Head of caudate nucleus (tissue), 42 donors: ENCODE data around the gene RPL21.
"Not testable (repeated sequence)": the region's sequence is repeated elsewhere in the genome, so short reads cannot be mapped to it uniquely, and the experiment has no call there.

Source experiments
- DNase-seq, 42 donors: peaks; one replicate each; pipeline versions ENCODE4 v3.0.0 to v3.0.0-alpha.2; 2020 to 2021; ENCODE audit warnings: mixed read lengths in 7 of 42
- intact Hi-C: fragments of 100-400 bp; cut with DNase I; formaldehyde crosslinking; loops from one replicate; pipeline ENCODE4 v1.15.0; 2022

Gene RPL21

DNA sequence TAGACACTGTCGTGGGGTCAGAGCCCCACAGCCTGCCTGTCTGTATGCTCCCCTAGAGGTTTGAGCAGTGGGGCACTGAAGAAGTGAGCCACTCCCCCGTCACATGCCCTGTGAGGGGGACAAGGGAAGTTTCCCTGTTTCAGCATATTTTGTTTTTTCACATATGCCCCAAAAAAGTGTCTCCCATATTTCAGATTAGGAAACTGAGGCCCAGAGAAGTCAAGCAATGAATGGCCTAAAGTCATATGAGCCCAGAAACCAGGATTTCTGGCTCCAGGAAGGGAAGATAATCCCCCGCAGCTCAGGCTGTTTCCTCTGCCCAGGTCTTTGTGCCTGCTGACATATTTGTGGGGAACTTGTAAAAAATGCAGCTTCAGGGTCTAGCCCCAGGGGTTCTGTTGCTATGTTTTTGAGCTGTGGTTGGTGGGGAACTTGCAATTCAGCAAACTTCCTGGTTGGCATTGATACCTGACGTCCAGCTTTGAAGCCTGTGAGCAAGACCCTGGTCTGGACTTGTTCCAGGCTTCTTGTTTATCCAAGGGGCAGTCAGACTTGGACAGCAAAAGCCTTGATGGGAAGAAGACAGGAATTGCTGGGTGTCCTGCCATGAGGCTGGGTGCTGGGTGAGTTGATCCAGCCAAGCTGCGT is 28.8 kb downstream of the RPL21 start:
- intact Hi-C loops = loop anchor here (5.0 kb wide), 1 partner anchor 293 kb away; no protein-coding TSS in a partner anchor
- DNase-seq = no peak

DNA sequence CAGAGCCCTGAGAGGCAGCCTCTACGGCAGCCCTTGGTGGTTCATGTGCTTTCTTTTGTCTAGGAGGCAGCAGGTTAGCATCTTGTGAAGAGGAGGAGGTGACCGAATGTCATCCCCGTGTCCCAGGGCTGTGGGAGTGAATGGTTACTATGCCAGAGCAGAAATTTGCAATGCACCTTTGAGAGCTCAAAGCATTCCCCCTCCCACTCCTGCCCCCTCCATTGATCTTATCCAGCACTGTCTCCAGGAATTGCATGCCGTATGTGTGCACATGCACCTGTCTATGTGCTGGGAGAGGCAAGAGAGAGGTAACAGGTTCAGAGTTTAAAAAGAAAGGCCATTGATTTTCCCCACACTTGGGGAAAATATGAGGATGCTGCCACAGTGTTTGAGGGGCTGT is 29.5 kb downstream of the RPL21 start:
- intact Hi-C loops = loop anchor here (5.0 kb wide), 1 partner anchor 294 kb away; no protein-coding TSS in a partner anchor
- peak in 9 of 42 donors; percentile 22 to 61 (median 42) for DNase-seq

DNA sequence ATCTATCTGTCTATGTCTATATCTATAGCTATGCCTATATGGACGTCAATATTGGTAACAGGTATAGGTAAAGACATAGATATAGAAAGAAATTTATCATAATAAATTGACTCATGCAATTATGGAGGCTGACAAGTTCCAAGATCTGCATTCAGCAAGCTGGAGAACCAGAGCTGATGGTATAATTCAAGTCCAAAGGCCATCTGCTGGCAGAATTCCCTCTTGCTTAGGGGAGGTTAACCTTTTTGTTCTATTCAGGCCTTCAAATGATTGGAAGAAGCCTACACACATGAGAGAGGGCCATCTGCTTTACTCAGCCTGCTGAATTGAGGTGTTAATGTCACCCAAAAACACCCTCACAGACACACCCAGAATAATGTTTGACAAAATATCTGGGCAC is 30.1 kb downstream of the RPL21 start:
- no peak for DNase-seq
- intact Hi-C loops = loop anchor here (5.0 kb wide), 1 partner anchor 294 kb away; no protein-coding TSS in a partner anchor

DNA sequence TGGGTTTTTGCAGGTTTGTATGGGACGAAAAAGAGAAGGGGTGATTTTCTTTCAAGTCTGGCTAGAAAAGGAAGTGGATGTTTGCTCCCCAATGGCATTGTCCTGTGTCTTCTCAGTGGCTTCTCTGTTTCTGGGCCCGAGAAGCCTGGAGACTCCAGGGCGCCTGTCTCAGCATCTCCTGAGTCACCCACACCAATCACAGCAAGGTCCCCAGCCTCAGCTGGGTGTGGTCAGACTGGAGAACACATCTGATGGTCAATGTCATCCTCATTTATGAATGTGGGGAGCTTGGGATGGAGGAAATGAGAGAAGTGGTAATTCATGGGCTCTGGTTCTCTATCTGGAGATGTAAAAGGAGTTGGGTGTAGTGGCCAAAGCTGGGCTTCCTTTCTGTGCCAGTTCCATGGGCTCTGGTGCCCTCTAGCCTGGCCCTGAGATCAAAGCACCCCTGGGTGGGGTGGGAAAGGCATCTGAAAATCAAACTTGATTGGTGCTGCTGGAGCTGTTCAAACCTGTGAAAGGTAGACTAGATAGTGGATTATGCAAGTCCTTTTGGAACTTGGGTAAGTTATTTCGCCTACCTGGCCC is 32.6 kb downstream of the RPL21 start:
- DNase-seq = peak in 33 of 42 donors; percentile 35 to 80 (median 57)
- intact Hi-C loops = loop anchor here (5.0 kb wide), 1 partner anchor 297 kb away; no protein-coding TSS in a partner anchor

DNA sequence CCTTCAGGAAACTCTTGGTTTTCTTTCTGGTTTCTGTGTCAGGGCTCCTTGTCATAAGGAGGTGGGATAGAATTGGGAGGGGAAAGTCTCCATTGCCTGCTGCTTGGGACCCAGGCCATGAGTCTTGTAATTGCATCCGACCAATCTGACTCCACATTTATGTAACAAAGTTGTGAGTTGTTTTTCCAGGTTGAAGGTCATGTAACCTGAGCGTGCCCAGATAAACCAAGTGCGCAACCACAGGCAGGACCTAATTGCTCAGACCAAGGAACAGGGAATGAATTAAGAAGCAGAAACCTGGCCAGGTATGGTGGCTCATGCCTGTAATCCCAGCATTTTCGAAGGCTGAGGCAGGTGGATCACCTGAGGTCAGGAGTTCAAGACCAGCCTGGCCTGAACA is 37.0 kb downstream of the RPL21 start:
- DNase-seq = no peak
- intact Hi-C loops = no loop called here

DNA sequence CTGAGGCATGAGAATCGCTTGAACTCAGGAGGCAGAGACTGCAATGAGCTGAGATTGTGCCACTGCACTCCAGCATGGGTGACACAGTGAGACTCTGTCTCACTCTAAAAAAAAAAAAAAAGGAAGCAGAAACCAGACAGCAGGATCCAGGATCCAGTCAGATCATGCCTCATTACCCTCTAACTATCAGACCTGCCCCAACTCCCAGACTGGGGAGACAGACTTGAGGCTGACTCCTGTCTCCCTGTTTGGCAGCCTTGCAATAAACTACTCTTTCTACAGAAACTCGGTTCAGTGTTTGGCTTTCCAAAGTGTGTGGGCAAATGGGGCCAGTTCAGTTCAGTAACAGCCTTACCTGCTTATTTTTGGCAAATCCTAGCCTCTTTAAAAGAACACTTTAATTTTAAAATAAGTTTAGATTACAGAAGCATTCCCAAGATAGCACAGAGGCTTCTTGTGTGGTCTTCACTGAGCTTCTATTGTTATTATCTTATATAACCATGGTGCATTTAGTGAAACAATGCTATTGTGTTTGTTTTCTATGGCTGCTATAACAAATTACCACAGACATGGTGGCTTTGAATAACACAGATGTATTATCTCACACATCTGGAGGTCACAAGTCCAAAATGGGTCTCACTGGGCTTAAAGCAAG is 37.8 kb downstream of the RPL21 start:
- intact Hi-C loops = no loop called here
- peak in 14 of 42 donors; percentile 21 to 60 (median 40) for DNase-seq

DNA sequence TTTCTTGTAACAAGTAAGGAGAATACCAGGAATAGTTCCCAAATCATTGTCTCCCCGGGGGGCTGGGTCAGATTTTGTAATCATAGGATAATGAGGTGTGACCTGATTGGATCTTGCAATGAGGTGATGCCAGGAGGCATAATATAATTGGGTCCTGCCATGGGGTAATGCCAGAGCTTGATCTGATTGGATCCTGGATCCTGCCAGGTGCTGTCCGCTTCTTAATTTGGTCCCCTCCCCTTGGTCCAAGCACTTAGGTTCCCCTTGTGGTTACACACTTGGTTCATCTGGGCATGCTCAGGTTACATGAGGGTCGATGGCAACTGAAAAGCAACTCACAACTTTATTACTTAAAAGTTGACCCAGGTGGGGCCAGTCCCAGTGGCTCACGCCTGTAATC is 39.4 kb downstream of the RPL21 start:
- intact Hi-C loops = no loop called here
- DNase-seq = peak in 1 of 42 donors; percentile 35

DNA sequence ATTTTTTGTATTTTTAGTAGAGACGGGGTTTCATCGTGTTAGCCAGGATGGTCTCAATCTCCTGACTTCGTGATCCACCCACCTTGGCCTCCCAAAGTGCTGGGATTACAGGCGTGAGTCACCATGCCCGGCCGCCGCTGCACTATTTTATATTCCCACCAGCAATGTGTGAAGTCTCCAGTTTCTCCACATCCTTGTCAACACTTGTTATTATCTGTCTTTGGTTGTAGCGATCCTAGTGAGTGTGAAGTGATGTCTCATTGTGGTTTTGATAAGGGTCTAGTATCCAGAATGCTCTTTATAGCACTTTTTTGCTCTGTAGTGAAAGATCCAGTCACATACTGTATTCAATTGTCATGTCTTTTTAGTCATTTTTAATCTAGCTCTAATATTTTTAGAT is 40.6 kb downstream of the RPL21 start:
- intact Hi-C loops, DNase-seq: not testable (repeated sequence)

DNA sequence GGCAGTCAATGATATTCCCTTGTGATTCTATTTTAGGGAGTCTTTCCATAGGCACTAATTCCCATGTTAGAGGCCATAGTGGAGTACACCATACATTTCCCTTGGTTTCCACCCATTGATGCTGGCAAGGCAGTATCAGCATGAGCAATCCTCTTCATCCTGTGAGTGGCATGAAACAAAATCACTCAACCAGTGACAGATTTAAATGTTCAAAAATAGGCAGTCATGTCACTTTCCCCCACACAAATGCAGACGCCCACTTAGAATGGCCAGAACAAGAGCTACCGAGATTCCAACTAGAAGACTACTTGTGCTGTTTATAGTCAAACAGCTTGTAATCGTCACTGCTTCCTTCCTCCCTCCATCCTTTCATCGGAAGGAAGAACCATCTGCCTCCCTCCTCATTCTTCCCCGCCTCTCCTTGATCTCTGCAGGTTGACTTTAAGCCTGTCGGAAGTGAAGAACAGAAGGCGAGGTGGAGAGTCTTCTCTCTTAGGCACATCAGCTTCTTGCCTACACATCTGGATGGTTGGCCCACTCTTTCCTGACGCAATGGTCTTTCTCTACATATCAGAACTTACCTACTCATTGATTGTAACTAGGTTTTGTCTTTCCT is 41.8 kb downstream of the RPL21 start:
- DNase-seq = peak in 3 of 42 donors; percentile 34 to 62 (median 39)
- intact Hi-C loops = no loop called here

DNA sequence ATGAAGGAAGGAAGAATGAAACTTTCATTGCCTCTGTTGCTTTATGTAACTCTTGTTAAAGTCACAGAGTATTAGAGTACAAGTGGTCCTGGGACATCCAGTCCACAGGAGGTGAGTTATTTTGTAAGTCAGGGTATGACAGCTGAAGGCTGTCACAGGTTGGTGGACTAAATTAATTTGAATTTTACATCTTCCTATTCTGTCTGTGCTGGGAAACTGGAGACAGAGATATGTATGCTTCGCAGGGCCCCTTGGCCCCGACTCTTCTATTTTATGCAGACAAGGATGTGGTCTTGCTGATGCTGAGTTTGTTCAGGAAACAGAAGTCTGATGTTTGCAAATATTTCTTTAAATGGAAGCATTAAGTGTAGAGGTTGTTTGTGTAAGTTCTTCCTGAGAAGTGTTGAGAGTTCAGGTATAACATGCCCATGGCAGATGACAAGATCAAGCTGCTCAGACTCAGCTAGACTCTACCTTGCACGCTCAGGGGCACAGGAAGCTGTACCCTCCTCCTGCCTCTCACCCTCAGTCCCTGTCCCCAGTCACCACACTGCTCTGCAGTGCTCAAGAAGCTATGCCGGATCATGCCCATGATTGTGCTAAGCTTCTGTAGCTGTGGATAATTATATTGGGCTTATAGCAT is 42.6 kb downstream of the RPL21 start:
- DNase-seq = no peak

DNA sequence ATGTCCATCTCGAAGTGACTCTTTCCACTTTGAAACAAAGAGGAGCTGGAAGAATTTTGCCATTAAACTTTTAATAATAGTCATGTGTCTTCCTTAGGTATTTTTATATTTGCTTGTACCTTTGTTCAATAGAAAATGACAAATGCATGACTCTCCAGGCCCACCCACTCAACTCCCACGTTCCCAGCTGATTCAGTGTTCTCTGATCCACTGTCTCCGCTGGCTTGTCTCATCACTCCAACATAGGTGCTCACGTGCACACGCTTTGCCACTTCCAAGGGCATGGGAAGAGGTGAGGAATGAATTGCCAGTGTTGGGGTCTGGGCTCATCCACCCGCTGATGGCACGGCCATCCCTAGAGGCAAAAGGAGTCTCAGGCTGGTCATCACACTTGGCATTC is 43.7 kb downstream of the RPL21 start:
- DNase-seq = peak in 41 of 42 donors; percentile 27 to 85 (median 64)
- intact Hi-C loops = no loop called here

More for the DNA sequence above, 42.6 kb downstream of the RPL21 start:
- intact Hi-C loops = no loop called here

DNA sequence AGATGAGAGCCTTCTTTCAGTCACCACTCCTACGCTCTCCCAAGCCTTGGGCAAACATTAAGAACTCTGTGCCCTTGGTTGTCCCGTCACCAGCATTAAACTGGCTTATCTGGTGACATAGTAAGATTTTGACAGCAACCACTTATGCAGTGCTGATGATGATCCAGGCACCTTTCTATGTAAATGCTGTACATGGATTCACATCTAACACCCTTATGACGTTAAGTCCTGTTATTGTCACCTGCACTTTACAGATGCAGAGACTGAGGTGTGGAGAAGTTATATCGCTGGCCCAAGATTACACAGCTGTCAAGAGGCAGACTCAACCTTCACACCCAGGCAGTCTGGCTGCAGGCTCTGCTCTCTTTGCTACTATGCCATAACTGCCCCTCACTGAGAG is 44.3 kb downstream of the RPL21 start:
- intact Hi-C loops = no loop called here
- no peak for DNase-seq

DNA sequence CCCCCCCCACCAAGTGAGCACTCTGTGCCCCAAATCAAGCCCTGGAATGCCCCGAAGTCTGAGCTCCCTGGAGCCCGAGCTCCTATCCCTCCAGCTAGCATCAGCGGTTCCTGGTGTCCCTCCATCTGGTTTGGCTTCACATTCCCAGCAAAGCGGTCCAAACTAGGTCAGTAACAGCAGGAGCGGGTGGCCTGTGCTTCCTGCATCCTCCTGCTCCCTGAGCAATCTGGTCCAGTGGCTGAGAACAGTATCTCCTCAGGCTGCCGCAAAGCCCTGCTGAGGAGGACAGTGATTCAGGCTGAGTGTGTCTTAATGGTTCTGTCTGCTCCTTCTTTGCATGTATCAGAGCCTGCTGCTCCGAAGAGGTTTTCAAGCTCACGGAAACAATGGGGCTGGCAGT is 45.1 kb downstream of the RPL21 start:
- no peak for DNase-seq
- intact Hi-C loops = no loop called here

DNA sequence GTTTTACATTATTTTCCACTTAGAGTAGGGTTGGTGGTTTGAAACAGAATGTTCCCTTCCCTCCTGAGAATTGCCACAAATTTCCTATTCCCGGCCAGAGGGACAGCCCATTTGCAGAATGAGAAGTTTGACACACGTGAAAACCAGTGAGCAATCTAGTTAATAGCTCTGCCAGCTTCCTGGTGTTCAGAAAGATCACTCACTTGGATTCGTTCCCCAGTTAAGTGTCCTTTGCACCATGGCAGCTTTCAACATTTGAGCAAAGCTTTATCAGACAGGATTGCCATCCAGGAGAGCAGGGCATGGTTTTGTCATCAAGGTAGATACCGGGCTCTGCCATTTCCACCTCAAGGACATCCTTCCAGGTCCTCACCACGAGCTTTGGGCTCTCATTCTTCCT is 47.5 kb downstream of the RPL21 start:
- no peak for DNase-seq

DNA sequence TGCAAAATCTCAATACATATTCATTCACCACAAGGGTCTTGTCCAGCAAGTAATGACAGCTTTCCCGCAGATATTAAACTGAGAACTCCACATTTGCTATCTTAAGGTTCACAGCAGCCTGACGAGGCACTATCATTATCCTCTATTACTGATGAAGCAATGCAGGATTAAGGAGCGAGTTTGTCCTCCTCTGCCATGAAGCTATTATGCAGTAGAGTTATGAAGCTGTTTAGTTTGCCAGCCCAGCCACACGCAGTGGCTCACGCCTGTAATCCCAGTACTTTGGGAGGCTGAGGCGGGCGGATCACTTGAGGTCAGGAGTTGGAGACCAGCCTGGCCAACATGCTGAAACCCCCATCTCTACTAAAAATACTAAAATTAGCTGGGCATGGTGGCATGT is 49.0 kb downstream of the RPL21 start:
- intact Hi-C loops, DNase-seq: not testable (repeated sequence)

More for the DNA sequence above, 47.5 kb downstream of the RPL21 start:
- intact Hi-C loops = no loop called here

DNA sequence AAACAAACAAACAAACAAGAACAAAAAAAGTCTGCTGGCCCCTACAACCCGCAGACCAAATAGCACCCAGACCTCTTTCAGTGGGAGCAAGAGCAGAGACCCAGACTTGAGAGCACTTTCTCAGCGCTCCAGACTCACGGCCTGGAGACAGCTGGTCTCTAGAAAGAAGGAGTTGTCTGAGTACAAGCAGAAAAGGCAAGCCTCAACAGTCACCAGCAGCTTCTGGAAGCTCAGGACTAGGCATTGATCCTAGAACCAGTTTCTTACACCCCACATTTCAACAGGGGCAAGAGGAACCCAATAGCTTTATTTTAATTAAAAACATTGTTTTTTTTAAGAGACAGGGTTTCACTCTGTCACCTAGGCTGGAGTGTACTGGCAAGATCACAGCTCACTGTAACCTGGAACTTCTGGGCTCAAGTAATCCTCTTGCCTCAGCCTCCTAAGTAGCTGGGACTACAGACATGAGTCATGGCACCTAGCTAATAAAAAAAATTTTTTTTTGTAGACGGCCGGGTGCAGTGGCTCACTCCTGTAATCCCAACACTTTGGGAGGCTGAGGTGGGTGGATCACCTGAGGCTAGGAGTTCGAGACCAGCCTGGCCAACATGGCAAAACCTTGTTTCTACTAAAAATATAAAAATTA is 49.7 kb downstream of the RPL21 start:
- intact Hi-C loops = no loop called here
- no peak for DNase-seq

DNA sequence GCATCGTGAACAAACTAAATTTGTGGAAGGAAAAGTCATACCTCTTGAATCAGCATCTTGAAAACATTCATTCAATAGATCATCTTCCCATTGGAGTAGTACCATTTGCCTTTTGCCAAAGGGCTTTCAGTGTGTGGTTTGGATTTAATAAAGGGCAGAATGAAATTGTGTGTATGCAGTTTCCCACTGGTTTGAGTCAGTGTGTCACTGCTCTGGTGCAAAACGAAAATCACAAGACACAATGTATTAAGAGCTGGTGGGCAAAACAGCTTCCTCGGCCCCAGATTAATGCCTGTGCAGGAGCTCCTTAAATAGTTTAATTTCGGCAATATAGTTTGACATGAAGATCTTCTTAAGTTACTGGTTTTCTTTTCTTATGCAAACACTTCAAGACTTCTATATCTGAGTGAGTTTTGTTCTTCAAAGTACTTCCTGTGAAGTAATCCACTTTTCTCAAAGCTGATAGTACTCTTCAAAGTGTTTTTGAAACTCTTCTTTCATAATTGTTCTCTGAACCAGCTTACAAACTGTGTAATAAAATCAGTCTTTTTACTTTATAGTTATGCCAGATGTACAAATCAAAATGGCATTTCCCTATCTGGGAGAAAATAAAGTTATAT is 51.4 kb downstream of the RPL21 start:
- intact Hi-C loops = no loop called here
- DNase-seq = no peak

DNA sequence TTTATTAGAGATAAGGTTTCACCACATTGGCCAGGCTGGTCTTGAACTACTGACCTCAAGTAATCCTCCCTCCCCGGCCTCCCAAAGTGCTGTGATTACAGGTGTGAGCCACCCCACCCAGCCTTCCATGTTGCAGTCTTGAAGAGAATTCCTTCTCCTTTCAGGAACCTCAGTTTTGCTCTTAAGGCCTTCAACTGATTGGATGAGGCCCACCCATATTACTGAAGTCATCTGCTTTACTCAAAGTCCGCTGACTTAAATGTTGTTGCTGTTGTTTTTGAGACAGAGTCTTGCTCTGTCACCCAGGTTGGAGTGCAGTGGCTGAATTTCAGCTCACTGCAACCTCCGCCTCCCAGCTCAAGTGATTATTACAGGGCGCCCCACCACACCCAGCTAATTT is 52.7 kb downstream of the RPL21 start:
- intact Hi-C loops = no loop called here
- no peak for DNase-seq
